ENCODE data around the gene FMO5. TPM values are rescaled to one million over a fixed set of nuclear protein-coding genes. Genes with fewer than 3 reads are reported as not detected.

Gene FMO5
- total RNA-seq, 1 donor from 2014 or later = 95.9 TPM

GRCh38 chr1:147172168-147173016 is 52.7 kb downstream of the FMO5 start, which contains the start of gene PRKAB2:
PRKAB2 (minus strand) TSS chr1:147172470; CDS start chr1:147172144, 326 bp downstream.
- Histone ChIP-seq H3K4me3 (peak within 1 kb of the TSS; percentile 88), H3K9me3 (no peaks in the 10 kb centered on the region), H3K27me3 (no peaks in the 10 kb centered on the region), H3K36me3 (no peaks in the 10 kb centered on the region), H3K27ac (peak within 1 kb of the TSS; percentile 91), H3K4me1 (peaks cover 25% of the 10 kb centered on the region)
- peak; percentile 99 for ATAC-seq
- intact Hi-C loops (cut with DNase I) = loop anchor here (10.0 kb wide), 1 partner anchor 72 kb away; the partner anchor contains the start of gene CHD1L
- peak; percentile 94 for TF ChIP-seq CTCF (IDR thresholded peaks at IDR 0.05)
- DNase-seq = peak; percentile 98

GRCh38 chr1:147171399-147172167 is 53.6 kb downstream of the FMO5 start:
- DNase-seq = no peak
- no peaks in the 10 kb centered on the region for H3K9me3 ChIP-seq
- no peaks in the 10 kb centered on the region for H3K27me3 ChIP-seq
- no peak for TF ChIP-seq CTCF (IDR thresholded peaks at IDR 0.05)
- no peak for ATAC-seq
- H3K36me3 ChIP-seq = peaks cover 1% of the 10 kb centered on the region
- intact Hi-C loops (cut with DNase I) = loop anchor here (10.0 kb wide), 1 partner anchor 73 kb away; the partner anchor contains the start of gene CHD1L
- H3K4me3 ChIP-seq = peak overlapping the region; percentile 88
- peaks cover 25% of the 10 kb centered on the region for H3K4me1 ChIP-seq
- peak overlapping the region; percentile 91 for H3K27ac ChIP-seq

- no peak for DNase-seq
- peaks cover 25% of the 10 kb centered on the region for H3K4me1 ChIP-seq
- H3K36me3 ChIP-seq = peaks cover 8% of the 10 kb centered on the region
- no peaks in the 10 kb centered on the region for H3K9me3 ChIP-seq
- ATAC-seq = no peak
- TF ChIP-seq CTCF (IDR thresholded peaks at IDR 0.05) = no peak
- intact Hi-C loops (cut with DNase I) = loop anchor here (10.0 kb wide), 1 partner anchor 75 kb away; the partner anchor contains the start of gene CHD1L
- no peak overlapping the region for H3K4me3 ChIP-seq
- H3K27ac ChIP-seq = no peak overlapping the region
- H3K27me3 ChIP-seq = no peaks in the 10 kb centered on the region
Measured at GRCh38 chr1:147169840-147170674, 55.1 kb downstream of the FMO5 start.

- no peak for ATAC-seq
- intact Hi-C loops (cut with DNase I) = no loop called here
Measured at GRCh38 chr1:147169171-147169570, 56.0 kb downstream of the FMO5 start.

More at GRCh38 chr1:147169171-147169570, 56.0 kb downstream of the FMO5 start:
- Histone ChIP-seq H3K4me3 (no peak overlapping the region), H3K4me1 (peaks cover 18% of the 10 kb centered on the region), H3K9me3 (no peaks in the 10 kb centered on the region), H3K27ac (no peak overlapping the region), H3K36me3 (peaks cover 11% of the 10 kb centered on the region), H3K27me3 (no peaks in the 10 kb centered on the region)
- DNase-seq = no peak
- TF ChIP-seq CTCF (IDR thresholded peaks at IDR 0.05) = no peak

All from upper lobe of right lung (tissue), 1 donor.